Stimulated activated CD8-positive, alpha-beta memory T cell treated with anti-CD3 and anti-CD28 coated beads, Interleukin-4, amount 100 ng/mL, for 1 hour (primary cell): ENCODE results near the gene RGS2.

Source experiments
- DNase-seq, 2 donors: peaks; one replicate each; pipeline ENCODE4 v3.0.0-alpha.2; 2020; ENCODE audit warnings: low read depth in 2 of 2, low spot score in 1 of 2

Gene RGS2

DNA sequence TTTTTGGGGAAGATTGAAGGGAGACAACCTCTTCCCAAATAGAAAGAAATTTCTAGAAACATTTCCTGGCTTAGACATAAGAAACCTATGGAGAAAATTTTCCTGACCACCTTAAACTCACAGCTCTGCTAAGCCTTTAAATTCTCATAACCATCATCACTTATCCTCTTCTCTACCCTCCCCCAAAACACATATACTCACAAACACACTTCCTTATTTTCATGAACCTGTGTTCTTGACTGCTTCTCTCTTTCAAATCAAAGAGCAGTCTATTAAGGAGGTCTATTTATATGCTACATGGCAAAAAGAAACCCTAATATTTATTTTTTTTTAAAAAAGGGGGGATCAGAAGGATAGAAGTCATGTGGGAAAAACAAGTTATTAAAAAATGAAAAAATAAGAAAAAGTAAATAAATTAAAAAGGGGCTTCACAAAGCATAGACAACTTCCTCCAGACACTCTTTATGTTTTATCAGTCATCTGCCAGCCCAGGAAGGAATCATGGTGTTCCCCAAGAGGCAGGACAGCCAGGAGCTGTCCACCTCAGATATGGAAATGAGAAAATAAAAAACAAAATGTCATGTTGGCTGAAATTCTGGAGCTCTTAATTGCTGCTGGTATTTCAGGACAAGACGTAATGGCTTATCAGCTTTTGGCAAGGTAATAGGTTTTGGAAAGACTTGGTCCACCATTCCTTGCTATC, 12.8 kb upstream of the RGS2 start:
- no peak for DNase-seq

DNA sequence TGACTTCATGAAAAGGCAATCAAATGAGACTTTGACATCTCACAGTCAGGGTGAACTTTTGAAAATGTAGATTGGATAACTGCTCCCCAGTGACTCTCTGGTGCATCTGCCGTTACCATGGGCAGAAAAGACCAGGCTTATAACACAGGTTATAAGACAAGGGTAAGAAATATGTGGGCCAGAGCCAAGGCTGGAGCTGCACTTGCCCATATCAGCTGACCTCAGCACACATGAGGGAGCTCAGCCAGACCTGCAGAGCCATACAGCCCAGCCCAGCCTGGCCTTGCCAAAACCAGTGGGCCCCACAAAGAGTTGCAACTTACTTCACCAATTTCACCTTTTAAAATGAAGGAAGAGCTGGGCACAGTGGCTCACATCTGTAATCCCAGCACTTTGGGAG, 11.7 kb upstream of the RGS2 start:
- DNase-seq, result no peak

DNA sequence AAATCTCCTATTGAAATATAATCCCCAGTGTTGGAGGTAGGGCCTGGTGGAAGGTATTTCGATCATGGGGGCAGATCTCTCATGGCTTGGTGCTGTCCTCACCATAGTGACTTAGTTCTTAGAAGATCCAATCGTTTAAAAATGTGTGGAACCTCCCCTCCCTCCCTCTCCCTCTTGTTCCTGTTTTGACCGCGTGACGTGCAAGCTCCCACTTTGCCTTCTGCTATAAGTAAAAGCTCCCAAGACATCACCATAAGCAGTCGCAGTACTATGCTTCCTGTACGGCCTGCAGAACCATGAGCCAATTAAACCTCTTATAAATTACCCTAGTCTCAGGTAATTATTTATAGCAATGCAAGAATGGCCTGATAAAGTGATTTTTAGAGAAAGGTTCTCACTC, 10.9 kb upstream of the RGS2 start:
- no peak for DNase-seq

DNA sequence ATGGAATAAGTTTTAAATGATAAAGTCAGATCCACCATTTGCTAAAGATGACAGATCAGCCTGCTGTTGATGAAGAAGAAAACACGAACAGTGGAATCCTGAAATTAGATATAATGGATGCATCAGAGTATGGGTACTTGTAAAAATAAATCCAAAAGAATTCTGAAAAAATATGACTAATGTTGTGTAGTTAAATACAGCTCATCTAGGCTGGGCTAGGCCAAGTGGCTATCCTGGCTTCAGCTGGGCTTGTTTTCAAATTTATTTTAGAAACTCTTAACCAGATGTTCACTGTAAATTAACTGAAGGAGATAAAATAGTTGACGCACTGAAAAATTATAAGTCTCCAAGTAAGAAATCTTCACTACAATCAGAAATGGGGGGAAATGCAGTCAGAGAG, 7.4 kb upstream of the RGS2 start:
- no peak for DNase-seq

DNA sequence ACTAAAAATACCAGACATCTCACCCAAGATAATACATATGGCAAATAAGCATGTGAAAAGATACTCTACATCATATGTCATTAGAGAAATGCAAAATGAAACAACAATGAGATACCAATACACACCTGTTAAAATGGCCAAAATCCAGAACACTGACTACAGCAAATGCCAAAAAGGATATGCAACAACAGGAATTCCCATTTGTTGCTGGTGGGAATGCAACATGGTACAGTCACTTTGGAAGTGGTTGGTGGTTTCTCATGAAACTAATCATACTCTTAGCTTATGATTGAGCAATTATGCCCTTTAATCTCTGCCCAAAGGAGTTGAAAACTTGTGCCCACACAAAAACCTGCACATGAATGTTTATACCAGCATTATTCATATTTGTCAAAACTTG, 6.4 kb upstream of the RGS2 start:
- DNase-seq, result no peak

DNA sequence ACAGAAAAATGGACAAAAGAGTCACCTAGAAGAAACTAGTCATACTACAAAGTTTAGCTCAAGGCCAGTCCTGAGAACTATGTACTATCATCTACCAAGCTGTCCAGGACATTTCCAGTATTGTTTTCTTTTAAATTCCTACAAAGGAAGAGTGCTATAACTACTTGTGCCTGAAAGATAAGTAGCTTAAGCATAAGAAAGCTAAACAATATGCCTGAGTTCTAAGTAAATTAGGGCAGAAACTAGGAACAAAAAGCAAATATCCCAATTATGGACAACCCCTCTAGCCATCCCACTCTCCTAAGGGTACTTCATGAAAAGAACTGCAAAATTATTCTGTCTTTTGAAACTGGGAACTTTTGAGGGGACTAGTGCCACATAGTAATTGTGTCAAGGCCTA, 5.3 kb upstream of the RGS2 start:
- DNase-seq, result no peak

- no peak for DNase-seq
Observed at GRCh38 chr1:192805832-192806323, 3.0 kb upstream of the RGS2 start.

DNA sequence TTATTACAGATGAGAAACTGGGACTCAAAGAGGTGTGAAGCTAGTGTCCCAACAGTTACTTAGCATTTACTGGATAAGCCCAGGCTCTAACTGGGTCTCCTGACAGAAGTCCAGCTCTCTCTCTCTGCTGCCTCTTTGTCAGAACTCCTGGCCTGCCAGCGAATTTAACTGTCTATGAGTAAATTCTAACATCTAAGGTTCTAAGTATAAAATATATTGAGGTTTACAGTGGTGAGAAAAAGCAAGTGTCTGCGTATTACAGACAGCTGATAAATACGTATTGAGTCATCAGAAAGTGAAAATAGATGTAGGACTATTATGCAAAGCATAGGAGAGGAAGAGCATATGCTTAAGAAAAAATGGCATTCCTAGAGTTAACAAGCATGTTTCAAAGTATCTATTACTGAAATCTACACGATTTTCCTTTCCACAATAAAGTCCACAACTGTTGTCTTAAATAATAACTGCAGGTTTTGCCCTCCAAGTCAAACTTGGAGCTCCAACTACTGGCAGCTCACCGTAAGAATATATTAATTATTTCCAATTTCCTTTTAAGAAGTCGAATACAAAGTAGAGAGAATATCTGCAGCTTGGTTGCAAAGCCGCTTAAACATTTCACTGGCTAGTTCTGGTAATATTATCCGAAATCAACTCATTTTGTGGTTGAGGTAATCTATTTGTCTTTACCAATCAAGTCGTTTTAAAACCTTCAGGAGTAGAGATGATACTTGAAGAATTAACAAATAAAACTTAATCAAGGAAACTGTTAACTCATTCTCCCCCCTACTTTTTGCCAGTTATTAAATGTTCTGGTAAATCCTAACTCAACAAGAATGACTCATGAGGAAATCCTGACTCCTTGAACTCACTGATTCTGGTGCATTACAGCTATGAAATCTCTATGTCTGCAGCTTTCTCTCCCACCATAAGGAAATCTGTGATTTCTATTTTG, 1.4 kb upstream of the RGS2 start:
- DNase-seq, result no peak

DNA sequence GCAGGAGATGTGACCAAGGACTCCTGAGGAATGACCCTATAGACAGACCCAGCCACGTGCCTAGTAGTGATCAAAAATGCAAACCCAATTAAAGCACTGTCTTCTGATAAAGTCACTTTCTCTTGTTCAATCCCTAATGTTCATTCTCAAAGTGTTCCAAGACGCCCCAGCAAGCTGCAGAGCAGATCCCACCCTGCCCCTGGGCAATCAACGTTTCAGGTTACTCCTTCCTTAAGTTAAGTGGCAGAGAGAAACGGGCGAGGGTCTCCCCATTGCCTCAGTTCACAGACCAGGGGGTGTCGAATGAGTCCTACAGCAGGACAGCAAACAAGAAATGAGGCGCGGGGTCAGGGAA, 699 bp upstream of the RGS2 start:
- no peak for DNase-seq

GRCh38 chr1:192809307-192810252, 741 bp downstream of the RGS2 start:
- peak in 1 of 2 donors; percentile 12 for DNase-seq

GRCh38 chr1:192810253-192810880, 1.5 kb downstream of the RGS2 start:
- DNase-seq, result no peak

- DNase-seq, result no peak
Observed at GRCh38 chr1:192811006-192811405, 2.2 kb downstream of the RGS2 start.

- no peak for DNase-seq
Observed at GRCh38 chr1:192811594-192812239, 2.9 kb downstream of the RGS2 start.

GRCh38 chr1:192812420-192813209, 3.8 kb downstream of the RGS2 start:
- no peak for DNase-seq

- no peak for DNase-seq
Observed at GRCh38 chr1:192814805-192815204, 6.0 kb downstream of the RGS2 start.

DNA sequence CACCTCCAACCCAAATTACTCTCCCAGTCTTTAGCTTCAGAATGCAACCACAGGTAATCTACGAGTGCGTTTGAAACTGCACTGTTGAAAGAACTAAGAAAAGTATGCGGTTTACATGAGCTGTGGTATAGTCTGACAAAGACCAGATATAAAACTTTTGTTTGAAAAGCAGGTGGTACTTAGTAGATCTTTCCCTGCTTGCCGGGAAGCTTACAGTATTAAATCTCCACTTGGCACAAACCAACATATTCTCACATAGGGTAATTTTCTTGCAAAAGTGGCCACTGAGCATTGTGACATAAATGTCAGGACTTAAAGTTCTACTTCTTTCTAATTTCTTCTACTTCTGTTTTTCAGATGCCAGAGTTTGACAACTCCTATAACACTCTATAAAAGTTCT, 8.4 kb downstream of the RGS2 start:
- no peak for DNase-seq

GRCh38 chr1:192821296-192821695, 12.5 kb downstream of the RGS2 start:
- DNase-seq, result no peak

DNA sequence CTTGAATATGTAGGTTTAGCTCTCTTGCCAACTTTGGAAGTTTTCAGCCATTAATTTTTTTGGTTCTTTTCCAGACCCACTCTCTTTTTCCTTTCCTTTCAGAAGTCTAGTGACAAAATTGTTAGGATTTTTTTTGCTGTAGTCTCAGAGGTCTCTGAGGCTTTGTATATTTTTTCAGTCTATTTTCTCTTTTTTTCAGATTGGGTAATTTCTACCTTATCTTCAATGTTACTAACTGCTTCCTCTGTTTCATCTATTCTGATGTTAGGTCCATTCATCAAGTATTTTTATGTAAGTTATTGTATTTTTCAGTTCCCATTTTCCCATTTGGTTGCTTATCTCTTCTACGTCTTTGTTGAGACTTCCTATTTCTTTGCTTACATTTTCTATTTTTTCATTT, 15.7 kb downstream of the RGS2 start:
- no peak for DNase-seq

GRCh38 chr1:192826791-192827546, 18.1 kb downstream of the RGS2 start:
- DNase-seq, result no peak
